Stimulated activated CD4-positive, alpha-beta T cell treated with anti-CD3 and anti-CD28 coated beads, Interleukin-1b, Interleukin-23, amount 100 ng/mL, for 1 hour (primary cell): ENCODE results near the gene RNF207.

ENCODE experiments used
- DNase-seq, 2 donors: peaks; one replicate each; pipeline ENCODE4 v3.0.0-alpha.2; 2020; ENCODE audit warnings: low read depth in 2 of 2

The RNF207 gene

GRCh38 chr1:6234502-6235295 lies 28.8 kb downstream of the RNF207 start:
- DNase-seq = no peak

GRCh38 chr1:6235296-6235677 lies 29.4 kb downstream of the RNF207 start:
- DNase-seq = no peak

DNA sequence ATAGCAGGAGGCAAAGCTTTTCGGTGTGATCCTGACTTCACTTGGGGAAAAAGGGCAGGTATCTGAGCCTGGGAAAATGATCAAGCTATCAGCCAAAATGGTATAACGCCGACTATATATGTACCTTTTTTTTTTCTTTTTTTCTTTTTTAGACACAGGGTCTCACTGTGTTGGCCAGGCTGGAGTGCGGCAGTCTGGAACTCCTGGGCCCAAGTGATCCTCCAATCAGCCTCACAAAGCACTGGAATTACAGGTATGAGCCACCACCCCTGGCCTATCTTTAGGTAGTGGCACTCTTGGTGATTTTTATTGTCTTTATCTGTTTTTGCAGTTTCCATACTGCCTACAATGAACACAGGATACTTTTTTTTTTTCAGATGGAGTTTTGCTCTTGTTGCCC lies 31.2 kb downstream of the RNF207 start:
- no peak for DNase-seq

- no peak for DNase-seq
Measured at GRCh38 chr1:6239213-6239752, 33.4 kb downstream of the RNF207 start.

GRCh38 chr1:6239950-6240768 lies 34.2 kb downstream of the RNF207 start:
- DNase-seq = no peak

- DNase-seq = no peak
Measured at GRCh38 chr1:6241107-6241886, 35.4 kb downstream of the RNF207 start.

GRCh38 chr1:6241887-6242740 lies 36.2 kb downstream of the RNF207 start:
- DNase-seq = no peak

DNA sequence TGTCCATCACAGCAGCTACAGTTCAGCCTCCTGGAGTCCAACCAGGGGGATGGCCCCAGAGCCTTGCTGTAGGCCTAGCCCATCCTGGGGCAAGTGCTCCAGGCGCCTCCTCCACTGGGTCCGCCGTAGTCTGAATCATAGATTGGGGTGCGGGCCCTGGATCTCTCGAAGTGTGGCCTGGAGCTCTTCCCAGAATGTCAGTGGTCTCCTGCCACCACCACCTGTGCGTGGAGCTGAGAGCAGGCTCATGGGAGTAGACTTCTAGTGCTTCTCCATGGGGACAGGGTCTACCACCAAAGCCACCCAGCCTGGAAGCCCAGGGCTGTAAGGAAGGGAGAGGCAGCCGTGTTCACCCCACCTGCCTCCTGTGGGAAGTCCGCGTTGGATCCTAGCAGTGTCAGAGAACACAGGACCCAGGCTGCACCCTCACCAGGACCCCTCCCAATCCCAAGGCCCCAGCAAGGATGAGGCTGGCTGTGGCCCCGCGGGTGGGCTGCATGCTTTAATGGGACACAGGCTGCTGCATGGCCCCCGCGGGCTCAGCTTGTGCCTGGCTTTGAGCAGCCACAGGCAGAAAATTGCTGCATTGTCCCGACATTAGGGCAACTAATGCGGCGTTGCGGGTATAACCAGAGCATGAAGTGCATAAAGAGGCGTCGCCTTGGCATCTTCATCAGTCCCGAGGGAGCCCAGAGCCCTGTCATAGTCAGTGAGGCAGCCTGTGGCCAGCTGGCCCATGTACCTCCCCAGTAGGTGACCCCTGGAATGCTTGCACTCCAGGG lies 37.3 kb downstream of the RNF207 start:
- no peak for DNase-seq

DNA sequence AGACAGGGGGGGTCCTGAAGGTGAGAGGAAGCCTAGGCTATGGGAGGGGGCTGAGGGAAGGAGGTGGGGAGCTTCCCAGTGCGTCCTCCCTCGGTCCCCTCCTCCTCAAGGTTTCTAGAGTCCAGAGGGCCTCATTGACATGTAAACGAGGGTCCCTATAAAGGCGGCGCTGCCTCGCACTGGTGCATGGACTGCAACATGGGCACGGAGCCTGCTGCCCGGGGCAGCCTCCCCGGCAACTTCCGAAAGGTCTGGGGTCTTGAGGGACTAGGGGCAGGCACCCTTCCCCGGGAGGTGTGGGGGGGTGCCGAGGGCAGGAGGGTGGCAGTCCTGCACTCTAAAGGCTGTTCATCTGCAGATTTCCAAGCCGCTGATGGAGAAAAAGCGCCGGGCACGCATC lies 38.1 kb downstream of the RNF207 start, which contains the start of gene HES3:
Gene HES3, plus strand, starts transcription at position 187 of the 400 bp plus-strand sequence. Its CDS starts 187 bp downstream, at position 374.
- no peak for DNase-seq

DNA sequence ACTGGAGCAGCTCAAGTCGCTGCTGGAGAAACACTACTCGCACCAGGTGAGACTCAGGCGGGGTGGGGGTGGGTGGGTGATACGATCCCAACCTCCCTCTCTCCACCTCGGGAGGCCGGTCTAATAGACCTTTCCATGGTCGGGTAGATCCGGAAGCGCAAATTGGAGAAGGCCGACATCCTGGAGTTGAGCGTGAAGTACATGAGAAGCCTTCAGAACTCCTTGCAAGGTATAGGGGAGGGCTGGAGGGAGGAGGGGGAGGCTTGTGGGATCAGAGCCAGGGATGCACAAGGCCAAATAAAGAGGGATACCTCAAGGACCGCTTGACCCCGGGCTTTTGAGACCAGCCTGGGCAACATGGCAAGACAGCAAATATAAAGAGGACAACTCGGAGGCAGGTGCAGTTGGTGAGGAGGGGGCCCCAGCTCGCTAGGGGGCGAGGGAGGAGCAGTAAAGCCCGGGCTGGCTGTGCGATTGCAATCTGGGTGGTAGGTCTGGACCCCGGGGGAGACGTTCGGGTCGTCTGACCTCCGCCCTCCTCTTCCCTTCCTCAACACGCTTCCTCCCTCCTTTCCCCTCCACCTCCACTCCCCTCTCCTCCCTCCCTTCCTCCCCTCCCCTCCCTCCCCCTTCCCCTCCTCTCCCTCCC lies 38.6 kb downstream of the RNF207 start:
- no peak for DNase-seq

DNA sequence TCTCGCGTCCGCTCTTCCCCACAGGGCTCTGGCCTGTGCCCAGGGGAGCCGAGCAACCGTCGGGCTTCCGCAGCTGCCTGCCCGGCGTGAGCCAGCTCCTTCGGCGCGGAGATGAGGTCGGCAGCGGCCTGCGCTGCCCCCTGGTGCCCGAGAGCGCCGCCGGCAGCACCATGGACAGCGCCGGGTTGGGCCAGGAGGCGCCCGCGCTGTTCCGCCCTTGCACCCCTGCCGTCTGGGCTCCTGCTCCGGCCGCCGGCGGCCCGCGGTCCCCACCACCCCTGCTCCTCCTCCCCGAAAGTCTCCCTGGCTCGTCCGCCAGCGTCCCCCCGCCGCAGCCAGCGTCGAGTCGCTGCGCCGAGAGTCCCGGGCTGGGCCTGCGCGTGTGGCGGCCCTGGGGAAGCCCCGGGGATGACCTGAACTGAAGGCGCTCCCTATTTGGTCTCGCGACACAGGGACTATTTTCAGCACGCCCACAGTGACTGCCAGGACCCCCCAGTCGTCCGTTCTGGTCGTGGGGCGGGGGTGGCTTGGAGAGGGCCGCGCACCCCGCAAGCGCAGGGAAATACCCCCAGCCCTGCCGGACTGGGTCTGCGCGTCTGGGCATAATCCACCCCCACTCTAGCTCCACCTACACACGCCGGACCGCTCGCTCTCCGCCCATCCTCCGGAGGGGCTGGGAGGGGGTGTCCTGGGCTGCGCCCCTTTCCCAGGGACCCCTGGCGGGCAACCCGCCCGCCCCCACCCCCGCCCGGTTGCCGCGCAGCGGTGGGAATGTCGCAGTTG lies 39.4 kb downstream of the RNF207 start:
- peak; percentile 42 to 64 for DNase-seq

GRCh38 chr1:6245869-6246496 lies 40.1 kb downstream of the RNF207 start:
- DNase-seq = no peak

DNA sequence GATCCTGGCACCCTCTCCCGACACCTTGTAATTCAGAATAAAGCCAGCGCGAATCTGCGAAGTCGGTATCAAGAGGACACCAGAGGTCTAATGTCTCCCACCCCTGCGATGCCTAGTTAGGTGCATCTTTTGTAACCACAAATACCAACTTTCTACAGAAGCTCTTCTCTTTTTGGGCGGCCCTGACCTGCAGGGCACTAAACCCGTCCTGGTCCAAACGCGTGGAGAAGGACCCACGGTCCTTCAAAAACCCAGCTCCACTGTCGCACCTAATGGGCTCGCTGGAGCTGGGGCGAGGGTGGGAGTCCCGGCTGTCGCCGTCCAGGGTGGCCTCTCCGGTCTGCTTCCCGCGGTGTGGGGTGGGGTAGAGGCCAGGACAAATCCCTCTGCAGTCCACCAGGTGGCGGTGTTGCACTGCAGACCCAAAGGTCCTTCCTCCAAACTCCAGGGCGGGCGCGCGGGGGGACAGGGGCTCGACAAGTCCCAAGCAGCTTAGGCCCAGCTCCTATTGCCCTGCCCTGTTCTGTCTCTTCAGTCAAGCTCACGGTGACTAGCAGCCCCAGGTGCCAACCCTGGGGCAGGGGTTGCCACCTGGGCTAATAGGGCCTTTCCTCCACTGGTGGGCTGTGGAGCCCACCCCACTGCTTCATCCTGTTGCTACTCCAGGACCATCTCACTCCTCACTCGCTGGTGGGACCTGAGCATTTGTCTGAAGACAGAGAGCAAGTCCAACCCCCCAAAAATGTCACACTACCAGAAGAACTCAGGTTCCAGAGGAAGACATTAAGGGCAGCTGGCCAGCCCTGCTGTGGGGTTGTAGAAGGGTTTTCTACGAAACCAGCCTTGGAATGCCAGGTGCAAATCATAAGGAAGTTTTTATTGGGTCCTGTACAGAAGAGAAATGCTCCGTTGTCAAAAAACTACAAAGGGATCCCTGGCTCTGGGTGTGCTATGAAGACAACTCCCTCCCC lies 40.9 kb downstream of the RNF207 start:
- peak; percentile 58 to 69 for DNase-seq

- no peak for DNase-seq
Measured at GRCh38 chr1:6247651-6248050, 41.7 kb downstream of the RNF207 start.

GRCh38 chr1:6248161-6248776 lies 42.4 kb downstream of the RNF207 start:
- no peak for DNase-seq

DNA sequence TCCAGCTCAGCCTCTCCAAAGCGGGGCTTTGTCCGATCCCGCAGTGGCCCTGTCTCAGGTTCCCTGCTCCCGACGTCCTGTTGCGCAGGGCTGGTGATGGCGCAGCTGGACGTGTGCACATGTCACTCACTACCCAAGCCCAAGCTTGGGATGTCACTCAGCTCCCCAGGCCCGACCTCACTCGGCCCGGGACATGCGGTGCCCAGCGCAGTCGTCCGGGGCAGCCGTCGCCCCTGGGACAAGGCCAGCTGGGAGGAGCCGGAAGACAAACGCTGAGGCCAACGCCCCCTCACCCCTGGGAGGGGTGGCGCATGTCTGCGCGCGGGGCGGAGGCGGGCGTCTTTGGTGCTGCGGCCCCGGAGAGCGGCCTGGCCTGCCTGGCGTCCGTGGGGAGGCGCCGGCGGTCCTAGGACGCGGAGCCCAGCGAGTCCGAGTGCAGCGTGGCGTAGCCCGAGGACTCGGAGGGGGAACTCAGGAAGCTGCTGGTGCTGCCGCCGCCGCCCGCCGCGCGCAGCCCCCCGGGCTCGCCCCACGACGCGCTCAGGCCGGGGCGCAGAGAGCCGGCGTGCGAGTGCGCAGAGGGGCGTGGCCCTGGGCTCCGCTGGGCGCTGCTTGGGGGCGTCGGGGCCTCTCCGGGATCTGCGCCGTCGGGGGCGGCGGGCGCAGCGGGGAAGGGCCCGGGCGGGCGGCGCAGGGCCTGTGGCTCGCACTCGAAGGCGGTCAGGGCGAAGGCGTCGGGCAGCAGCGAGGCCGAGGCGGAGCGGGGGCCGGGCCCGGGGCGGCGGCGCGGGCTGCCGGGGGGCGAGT lies 43.2 kb downstream of the RNF207 start:
- no peak for DNase-seq
